WTC11 (cell line): ENCODE measurements around the gene TRAIP. TPM values are rescaled to one million over a fixed set of nuclear protein-coding genes. Genes with fewer than 3 reads are reported as not detected.

Source experiments
- ATF6 ChIP-seq: sonication (generic); formaldehyde crosslinking; IDR thresholded peaks from 2 replicates; pipeline ENCODE4 v1.8.1; 2023; ENCODE audit warnings: mild to moderate bottlenecking, missing genetic modification reagents
- E2F5 ChIP-seq: sonication (generic); formaldehyde crosslinking; IDR thresholded peaks from 2 replicates; pipeline ENCODE4 v1.8.1; 2022; ENCODE audit warnings: mild to moderate bottlenecking, moderate library complexity, missing genetic modification reagents
- MLX ChIP-seq: sonication (generic); formaldehyde crosslinking; IDR thresholded peaks from 2 replicates; pipeline ENCODE4 v1.8.1; 2023; ENCODE audit warnings: mild to moderate bottlenecking, missing genetic modification reagents, moderate library complexity
- NR2C2 ChIP-seq: sonication (generic); formaldehyde crosslinking; IDR thresholded peaks from 2 replicates; pipeline ENCODE4 v1.8.0; 2022; ENCODE audit warnings: mild to moderate bottlenecking, missing genetic modification reagents
- PRDM15 ChIP-seq: sonication (generic); formaldehyde crosslinking; IDR thresholded peaks from 2 replicates; pipeline ENCODE4 v1.8.0; 2022; ENCODE audit warnings: missing genetic modification reagents
- RORB ChIP-seq: fragments of 250-450 bp; sonication (Bioruptor Pico); IDR thresholded peaks from 2 replicates; pipeline ENCODE4 v1.9.0; 2021; ENCODE audit warnings: mild to moderate bottlenecking
- TEAD1 ChIP-seq: sonication (generic); formaldehyde crosslinking; IDR thresholded peaks from 2 replicates; pipeline ENCODE4 v1.8.0; 2022; ENCODE audit warnings: mild to moderate bottlenecking, missing genetic modification reagents
- TP53 ChIP-seq: sonication (generic); formaldehyde crosslinking; IDR thresholded peaks from 2 replicates; pipeline ENCODE4 v1.8.1; 2023; ENCODE audit warnings: mild to moderate bottlenecking, missing genetic modification reagents
- ZNF219 ChIP-seq: sonication (generic); formaldehyde crosslinking; IDR thresholded peaks from 2 replicates; pipeline ENCODE4 v1.8.0; 2023; ENCODE audit warnings: missing genetic modification reagents, mild to moderate bottlenecking, borderline replicate concordance
- ZNF317 ChIP-seq: sonication (generic); formaldehyde crosslinking; IDR thresholded peaks from 2 replicates; pipeline ENCODE4 v1.8.1; 2023; ENCODE audit warnings: low read depth, mild to moderate bottlenecking, moderate library complexity, missing genetic modification reagents, borderline replicate concordance
- ZNF396 ChIP-seq: fragments of 250-450 bp; sonication (Bioruptor Pico); IDR thresholded peaks from 2 replicates; pipeline ENCODE4 v1.8.0; 2021; ENCODE audit warnings: mild to moderate bottlenecking, moderate library complexity, borderline replicate concordance
- ZSCAN18 ChIP-seq: fragments of 250-450 bp; sonication (Bioruptor Pico); IDR thresholded peaks from 2 replicates; pipeline ENCODE4 v2.1.2; 2022; ENCODE audit warnings: mild to moderate bottlenecking, moderate library complexity
- total RNA-seq: library from RNA; stranded (reverse); gene quantifications from 3 replicates; pipeline ENCODE4 v1.2.3, GENCODE V29; 2021
- TF ChIP-seq, protein P1 (sequence below): sonication (generic); formaldehyde crosslinking; IDR thresholded peaks from 2 replicates; pipeline ENCODE4 v1.8.1; 2023; ENCODE audit warnings: mild to moderate bottlenecking, moderate library complexity, missing genetic modification reagents
- TF ChIP-seq, protein P2 (sequence below): fragments of 200-600 bp; IDR thresholded peaks from 2 replicates; pipeline ENCODE4 v1.8.0; 2022; ENCODE audit warnings: antibody characterized with exemption

Gene TRAIP
- total RNA-seq, 1 experiment from 2014 or later: 25.9 TPM

DNA sequence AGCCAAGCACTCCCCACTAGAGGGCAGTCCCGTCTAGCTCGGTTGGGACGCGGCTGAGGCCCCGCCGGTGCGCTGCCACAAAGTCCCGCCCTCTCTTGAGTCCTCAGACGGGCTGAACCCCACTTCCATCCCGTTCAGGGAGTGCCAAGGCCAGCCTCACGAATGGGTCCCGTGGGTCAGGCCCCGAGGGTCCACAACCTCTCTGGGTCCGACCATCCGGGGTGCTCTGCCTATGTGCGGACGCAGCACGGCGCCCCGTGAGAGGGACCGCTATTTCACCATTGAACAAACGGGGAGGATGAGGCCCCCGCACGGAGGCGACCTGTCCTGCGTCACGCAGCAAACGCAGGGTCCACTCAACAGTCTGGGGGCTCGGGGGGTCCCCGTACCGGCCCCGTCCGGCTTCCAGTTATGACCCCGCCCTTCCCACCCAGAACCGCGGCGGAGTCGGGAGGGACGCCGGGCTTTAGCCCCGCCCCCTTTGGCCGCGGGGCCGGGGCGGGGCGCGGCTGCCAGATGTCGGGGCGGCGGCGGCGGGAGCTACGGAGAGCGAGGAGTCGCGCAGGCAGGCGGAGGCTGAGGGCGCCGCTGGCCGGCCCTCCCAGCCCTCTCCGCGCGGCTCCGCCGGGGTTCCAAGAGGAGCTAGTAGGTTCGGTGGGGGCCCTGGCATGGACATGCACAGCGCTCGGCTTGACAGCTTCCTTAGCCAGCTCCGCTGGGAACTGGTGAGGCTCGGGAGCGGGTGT is 53.5 kb downstream of the TRAIP start, which contains the start of gene INKA1 (continued):
- TF ChIP-seq ZNF396 (CRISPR knock-in tag) (no peak), ZNF317 (CRISPR knock-in tag) (no peak), ZSCAN18 (CRISPR knock-in tag) (no peak), ATF6 (no peak), PRDM15 (CRISPR knock-in tag) (no peak), ZNF219 (CRISPR knock-in tag) (no peak), TP53 (no peak), MLX (CRISPR knock-in tag) (0 out of 2 replicates have a peak, but pooled peaks have one; percentile 22), E2F5 (no peak; the same call in 1 of the 2 replicates), TEAD1 (CRISPR knock-in tag) (0 out of 2 replicates have a peak, but pooled peaks have one; percentile 72), NR2C2 (CRISPR knock-in tag) (no peak), RORB (CRISPR knock-in tag) (no peak)
- TF ChIP-seq, protein P1, sequence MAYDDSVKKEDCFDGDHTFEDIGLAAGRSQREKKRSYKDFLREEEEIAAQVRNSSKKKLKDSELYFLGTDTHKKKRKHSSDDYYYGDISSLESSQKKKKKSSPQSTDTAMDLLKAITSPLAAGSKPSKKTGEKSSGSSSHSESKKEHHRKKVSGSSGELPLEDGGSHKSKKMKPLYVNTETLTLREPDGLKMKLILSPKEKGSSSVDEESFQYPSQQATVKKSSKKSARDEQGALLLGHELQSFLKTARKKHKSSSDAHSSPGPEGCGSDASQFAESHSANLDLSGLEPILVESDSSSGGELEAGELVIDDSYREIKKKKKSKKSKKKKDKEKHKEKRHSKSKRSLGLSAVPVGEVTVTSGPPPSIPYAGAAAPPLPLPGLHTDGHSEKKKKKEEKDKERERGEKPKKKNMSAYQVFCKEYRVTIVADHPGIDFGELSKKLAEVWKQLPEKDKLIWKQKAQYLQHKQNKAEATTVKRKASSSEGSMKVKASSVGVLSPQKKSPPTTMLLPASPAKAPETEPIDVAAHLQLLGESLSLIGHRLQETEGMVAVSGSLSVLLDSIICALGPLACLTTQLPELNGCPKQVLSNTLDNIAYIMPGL (CRISPR knock-in tag): peak; percentile 81
- TF ChIP-seq, protein P2, sequence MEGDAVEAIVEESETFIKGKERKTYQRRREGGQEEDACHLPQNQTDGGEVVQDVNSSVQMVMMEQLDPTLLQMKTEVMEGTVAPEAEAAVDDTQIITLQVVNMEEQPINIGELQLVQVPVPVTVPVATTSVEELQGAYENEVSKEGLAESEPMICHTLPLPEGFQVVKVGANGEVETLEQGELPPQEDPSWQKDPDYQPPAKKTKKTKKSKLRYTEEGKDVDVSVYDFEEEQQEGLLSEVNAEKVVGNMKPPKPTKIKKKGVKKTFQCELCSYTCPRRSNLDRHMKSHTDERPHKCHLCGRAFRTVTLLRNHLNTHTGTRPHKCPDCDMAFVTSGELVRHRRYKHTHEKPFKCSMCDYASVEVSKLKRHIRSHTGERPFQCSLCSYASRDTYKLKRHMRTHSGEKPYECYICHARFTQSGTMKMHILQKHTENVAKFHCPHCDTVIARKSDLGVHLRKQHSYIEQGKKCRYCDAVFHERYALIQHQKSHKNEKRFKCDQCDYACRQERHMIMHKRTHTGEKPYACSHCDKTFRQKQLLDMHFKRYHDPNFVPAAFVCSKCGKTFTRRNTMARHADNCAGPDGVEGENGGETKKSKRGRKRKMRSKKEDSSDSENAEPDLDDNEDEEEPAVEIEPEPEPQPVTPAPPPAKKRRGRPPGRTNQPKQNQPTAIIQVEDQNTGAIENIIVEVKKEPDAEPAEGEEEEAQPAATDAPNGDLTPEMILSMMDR: peak; percentile 58
